ENCODE data around the gene PRSS2.

PRSS2 gene

DNA sequence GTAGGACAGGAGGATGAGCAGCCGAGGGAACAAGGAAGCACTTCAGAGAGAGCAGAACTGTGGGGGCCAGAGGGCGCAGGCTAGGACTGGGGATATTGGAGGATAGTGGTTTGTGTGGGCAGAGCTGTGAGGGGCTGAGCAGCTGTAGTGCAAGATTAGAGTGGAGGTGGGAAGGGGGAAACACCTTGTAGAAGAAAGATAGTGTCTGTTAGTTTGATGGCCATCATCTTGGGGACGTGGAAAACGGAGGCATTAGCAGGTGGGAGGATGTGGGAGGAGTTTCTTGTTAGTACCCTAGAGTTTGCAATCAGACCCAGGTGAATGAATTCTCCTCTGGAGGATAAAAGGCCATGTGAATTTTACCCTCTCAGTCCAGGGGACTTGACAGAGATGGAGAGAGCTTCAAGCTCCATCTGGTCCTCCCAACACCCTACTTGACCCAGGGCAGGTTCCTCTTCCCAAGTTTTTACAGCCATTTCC is 34.0 kb downstream of the PRSS2 start:
- no peak for DNase-seq

DNA sequence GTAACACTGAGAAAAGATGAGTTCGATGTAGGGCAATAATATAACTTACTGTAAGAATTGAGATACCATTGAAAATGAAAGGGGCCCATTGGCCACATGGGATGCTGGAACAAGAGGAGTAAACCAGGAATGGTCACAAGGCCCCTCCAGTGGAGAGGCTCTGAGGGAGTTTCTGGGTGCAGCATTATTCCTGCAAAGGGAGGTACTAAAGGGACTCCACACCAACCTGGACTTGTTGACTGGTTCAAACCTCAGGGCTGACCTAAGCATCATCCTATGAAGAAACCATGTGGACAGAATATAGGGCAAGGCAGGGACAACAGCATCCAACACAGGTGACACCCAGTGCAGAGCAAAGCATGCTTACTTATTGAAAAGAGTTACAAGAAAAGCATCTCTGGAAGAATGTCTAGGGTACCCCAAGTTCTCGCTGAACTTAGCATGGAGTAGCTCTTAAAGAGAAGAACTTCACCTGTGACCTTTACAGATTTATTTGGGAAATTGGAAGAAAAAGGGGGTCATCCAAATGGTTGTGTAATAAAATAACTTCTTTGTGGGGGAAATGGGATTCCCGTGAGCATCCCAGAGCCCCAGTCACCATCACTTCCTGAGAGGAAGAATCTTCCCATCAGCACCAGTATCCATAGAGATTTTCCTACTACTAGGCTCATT is 34.7 kb downstream of the PRSS2 start:
- no peak for DNase-seq

DNA sequence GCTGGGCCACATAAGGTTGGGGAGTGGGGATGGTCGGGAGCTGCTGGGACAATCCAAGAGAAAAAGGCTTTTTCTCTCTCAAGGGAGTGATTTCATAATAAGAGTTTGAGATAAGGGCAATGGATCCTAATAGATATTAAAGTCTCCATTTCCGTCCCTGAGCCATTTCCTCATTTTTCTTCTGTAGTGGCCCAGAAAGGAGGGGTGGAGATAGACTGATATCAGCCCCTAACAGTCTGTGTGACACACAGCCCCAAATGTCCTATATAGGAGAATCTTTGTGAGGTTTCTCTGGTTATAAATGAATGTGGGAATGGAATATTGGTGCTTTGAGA is 35.2 kb downstream of the PRSS2 start:
- no peak for DNase-seq

DNA sequence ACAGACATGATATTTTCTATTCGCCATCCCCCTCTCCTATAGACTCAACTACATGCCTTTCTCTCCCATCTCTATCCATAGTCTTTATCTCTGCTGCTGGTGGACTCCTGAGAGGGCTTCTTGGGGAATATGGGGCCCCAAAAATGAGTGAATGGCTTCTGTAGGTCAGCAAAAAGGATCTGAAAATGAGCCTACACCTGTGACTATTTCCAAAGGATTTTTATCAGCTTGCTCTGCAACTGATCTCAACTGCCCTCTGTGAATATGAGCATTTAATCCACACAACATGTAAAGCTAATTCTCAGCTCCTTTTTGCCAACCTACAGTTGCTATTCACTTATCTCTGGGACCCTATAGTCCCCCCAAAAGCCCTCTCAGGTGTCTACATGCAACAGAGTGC is 36.2 kb downstream of the PRSS2 start:
- no peak for DNase-seq

DNA sequence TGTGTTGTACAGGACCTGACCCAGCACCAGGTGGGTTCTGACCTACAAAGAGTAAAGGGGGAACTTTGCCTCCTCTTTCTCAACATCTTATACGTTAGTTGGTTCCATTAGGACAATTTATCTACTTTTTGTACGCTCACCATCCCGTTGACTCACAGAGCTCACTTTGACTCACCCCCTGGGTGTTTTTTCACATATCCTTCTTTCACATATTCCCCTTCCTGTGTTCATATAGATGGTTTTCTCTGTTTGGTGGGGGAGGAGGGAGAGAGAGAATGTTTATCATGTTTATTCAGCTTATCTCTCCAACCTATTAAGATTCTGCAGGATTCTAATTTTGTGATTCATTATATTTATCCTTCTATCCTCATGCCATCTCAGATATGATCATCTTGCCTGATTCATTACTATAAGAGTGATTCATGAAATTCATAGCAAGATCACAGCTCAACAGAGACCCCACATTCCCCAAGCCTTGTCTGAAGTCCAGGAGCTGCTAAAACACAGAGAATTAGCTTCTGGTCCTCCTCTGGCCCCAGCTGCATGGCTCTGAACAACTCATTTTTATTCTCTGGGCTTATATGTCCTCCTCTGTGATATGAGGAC is 37.2 kb downstream of the PRSS2 start:
- DNase-seq: no peak

DNA sequence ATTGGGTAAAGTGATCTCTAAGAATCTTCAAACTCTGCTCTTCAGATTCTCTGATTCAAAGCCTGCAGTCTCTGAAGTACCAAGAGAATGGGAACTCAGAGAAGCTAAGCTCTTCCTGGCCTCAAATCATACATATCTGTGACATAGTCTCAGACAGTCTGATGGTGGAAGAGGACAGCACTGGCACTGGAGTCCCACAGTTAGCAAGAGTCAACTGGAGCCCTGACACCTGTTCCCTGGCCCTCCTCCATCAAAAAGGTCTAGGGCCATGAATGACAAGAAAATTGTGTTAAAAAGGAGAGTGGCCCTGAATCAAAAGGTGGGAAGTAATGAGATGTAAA is 37.7 kb downstream of the PRSS2 start:
- DNase-seq: no peak

DNA sequence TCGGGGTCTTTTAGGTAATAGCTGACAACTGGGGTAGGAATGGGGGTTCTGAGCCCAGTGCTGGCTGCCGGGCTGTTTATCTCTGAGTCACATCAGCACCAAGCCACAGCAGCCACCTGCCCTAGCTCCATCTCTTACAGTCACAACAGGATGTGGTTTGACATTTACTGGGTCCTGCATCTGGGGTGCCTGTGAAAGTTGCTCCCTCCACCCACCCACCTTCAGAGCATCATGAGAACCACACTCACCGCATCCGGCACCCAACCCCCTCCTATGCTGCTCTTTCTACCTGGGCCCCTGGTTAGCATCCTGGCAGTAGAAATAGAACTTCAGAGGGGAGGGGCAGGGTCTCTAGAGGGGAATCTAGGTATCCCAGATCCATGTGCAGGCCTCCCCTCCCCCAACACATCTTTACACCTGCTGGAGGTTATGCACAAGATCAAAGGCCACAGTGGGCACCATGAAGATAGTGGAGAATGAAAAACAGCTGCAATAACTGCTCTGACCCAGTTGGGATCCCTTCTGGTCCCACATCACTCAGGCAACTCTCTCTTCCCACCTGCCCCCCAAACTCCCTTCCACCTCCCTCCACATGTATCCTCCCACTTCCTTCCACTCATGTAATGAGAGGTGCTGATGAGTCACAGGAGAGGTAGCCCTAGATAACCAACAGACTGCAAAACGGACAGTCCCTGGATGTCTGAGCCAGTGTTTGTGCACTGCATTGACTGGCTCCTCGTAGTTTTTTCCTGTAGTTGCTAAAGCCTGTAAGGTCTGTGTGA is 38.2 kb downstream of the PRSS2 start:
- DNase-seq: no peak

DNA sequence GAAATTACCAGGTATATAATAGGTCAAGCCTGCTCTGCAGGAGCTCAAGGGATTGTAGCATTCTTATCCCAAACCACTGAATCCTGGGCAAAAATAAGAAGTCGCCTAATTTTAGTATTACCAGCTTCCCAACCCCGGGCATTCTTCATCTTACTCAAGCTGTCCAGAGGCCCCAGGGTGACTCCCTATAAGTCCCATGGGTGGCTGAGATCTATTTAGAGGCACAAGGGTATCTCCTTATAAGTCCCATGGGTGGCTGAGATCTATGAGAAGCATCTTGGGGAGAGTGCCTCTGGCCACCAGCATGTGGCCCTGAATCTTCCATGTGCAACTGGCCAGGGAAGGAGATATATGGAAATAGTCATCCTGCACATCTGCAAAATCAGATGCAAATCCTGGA is 38.9 kb downstream of the PRSS2 start:
- DNase-seq: no peak

DNA sequence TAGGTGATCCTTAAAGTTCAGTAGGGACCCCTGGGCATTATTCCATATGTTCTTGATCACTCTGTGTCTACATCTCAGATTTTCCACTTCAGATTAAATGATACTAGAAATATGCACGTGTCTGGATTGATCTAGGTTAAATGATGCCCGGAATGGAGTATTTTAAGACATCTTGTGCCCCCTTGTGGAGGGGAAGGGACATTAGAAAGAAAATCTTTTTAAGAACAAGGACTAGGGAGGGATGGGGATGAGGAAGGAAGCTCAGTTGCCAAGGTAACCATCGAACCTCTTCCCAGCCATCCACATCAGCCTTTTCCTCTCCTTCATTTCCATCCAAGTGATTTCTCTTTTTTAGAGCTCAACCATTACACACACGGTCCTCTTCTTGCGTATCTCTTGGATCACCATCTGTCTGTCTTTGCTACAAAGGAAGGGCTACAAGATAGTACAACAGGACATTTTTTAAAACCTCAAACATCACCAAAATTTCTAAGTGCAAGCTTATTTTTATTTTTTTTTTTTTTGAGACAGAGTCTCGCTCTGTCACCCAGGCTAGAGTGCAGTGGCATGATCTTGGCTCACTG is 40.5 kb downstream of the PRSS2 start:
- no peak for DNase-seq

DNA sequence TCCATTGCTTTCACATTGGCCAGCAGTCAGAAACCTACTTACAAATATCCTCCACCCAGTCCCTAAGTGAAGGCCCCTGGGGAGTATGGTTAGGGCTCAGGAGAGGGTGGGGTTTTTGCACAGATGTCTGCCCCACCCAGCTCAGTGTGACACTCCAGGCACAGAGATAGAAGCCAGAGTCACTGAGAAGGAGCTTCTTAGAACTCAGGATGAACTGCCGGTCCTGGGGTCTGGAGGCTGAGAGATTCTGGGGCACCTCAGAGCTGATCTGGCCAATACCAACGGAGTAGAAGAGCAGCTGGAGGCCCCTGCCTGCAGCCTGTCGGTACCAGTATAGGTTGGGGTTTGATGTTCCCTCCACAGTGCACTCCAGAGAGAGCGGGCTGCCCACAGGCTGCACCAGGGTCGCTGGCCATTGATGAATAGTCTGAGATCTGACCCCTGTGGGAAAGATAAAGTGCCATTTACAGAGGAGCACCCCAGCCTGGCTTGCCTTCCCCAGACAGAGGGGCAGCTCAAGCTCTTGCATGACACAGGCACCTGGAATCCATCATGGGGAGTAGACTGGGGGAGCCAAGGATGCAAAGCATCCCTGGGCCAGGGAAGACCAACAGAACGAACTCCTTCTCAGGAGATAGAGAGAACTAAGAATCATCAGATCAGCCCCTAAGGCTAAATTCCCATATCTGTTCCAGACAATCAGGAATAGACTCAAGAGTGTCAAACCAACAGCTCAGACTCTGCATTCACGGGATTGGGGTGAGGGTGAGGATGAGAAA is 41.9 kb downstream of the PRSS2 start:
- no peak for DNase-seq

DNA sequence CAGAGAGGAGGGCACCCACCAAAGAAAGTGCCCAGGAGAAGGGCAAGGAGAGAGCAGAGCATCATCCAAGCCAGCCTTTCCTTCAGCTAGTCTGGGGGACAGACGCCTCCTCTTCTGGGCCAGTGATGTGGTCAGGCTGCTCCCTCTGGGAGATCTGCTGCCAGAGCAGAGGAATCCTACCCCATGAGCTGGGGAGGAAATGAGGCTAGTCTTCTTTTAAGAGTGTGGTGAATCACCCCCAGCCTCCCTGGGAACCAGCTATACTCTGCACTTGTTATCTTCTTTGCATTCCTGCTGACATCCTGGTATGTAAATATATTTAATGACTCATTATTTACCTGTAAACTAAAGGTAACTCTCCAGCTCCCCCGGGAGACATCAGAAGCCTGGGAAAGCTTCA is 42.5 kb downstream of the PRSS2 start:
- DNase-seq: no peak

DNA sequence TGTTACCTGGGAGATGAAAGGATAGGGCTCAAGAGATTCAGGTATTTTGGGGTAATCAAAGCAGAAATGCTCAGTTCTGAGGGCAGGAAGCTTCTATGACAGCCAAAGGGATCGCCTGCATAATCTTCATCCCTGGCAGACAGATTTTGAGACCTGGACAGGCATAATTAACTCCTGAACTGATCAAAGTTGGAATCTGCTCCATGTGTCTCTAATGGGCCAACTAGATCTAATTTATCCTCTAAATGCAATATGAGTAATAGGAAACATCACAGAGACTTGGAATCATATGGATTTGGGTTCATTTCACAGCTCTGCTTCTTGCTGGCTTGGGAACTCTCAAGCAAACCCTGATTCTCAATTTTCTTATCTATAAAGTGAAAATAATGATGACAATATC is 42.9 kb downstream of the PRSS2 start:
- no peak for DNase-seq

DNA sequence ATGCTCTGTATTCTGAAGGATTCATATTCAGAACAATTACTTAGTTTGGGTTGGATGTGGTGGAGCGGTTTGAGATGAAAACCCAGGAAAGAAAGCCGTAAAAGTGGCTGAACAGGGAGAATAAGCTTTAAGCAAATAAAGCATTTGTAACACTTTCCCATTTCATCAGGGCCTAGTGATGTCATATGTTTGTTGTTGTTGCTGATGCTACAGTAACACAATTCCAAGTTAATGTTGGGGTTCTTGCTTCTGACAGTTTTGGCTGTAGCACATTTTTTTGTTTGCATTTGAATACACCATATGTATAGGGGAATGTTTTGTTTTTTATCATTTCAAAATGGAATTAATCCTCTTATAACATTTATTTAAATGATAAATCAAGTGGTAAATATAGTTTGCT is 43.7 kb downstream of the PRSS2 start:
- no peak for DNase-seq

DNA sequence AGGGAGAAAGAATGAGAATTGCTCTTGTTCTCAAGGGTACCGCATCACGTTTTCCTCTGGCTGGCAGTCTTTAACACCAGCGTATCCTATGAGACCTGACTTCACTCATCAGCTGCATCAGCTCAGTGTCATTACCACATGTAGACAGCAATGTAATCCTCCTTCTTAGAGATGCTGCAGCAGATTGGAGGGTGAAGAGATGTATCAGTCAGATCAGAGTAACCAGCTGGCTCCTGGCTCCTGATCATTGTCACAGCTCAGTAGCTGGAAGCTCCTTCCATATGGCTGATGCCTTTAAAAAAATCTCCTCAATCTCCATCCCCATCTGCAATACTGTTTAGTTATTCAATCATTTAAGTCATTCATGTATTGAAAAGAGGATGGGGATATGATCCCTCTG is 44.4 kb downstream of the PRSS2 start:
- DNase-seq: no peak

DNA sequence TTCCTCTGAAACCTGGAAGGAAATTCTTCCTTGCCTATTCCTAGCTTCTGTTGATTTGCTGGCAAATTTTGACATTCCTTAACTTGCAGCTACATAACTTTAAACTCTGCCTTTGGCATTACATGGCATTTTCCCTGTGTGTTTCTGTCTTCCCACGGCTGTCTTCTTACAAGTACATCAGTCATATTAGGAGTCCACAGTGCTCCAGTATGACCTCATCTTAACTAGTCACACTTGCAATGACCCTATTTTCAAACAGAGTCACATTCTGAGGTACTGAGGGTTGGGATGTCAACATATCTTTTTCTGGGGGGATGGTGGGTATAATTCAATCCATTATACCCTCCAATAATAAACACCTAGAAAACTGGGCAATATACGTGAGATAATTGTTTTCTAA is 46.7 kb downstream of the PRSS2 start:
- no peak for DNase-seq

DNA sequence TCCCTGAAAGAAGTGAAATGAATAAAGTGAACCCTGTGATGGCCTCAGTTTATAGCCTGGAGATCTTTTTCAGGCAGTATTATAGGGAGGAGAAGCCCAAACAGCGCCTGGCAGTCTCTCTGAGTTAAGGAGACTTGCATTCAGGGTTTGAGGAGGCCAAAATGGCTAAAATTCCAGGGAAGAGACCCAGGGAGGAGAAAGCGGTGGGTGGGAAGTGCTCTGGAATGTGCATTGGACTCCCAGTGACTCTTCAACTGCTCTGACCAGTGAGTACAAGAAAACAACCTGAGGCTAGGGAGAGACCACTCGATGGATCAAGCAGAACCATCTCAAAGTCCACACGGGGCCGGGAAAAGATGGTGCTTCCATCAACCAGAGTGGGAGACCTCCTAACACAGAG is 48.8 kb downstream of the PRSS2 start:
- DNase-seq: no peak

DNA sequence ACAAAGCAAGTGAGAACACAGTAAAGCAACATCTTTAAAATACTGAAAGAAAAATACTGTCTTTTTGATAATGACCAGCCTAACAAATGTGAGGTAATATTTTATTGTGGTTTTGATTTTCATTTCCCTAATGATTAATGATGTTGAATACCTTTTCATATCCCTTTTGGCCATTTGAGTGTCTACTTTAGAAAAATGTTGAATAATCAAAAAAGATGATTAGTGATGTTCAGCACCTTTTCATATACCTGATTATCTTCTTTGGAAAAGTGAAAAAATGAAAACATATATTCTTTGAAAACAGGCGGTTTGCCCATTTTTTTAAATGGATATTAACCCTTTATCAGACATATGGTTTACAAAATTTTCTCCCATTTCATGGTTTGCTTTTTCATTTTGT is 51.9 kb downstream of the PRSS2 start:
- no peak for DNase-seq

All from right forelimb (tissue), 1 donor.